ENCODE measurements around the gene SNRNP27.
A peak's percentile ranks its signal among the peaks of the same experiment; 100 is the strongest.

Gene SNRNP27, protein sequence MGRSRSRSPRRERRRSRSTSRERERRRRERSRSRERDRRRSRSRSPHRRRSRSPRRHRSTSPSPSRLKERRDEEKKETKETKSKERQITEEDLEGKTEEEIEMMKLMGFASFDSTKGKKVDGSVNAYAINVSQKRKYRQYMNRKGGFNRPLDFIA
- total RNA-seq: 12.2 to 16.3 (median 16.1) reads per million in 3 donors

DNA sequence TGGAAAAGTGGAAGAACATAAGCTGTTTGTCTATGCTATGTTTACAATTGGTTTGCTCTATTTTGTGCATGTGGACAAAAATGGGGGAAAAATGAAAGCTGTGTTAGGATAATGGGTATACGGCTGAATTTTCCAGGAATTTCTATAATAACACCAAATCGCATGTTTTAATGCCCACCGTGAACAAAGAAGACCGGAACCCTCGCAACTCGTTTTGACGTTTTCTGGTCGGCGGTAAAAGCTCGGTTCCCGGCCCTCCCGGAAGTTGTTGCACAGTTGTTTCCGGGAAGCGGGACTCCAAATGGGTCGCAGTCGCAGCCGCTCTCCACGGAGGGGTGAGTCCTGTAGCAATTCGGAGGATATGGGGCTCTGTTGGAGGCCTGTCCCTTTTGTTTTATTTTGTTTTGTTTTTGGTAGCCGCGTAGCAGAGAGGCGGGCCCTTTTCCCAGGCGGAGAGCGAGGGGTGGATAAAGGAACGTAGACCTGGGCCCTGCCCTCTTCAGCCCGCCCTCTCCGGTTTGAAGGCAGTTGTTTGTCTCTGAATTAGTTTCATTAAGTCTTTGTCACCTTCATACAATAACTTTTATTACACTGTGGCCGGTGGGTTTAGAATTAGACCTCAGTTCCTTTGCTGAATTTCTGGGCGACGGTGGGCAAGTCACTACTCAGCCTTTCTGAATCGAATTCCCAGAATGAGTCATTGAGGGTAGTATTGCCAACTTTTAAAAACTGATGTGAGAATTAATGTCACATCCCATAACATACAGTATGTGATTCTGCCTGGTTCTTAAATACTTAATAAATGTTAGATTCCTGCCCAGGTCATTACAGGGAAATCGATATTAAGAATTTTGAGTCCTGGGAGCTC is at the start of gene SNRNP27:
Gene SNRNP27, plus strand, starts transcription at position 273 of the 868 bp plus-strand sequence. Its CDS starts 29 bp downstream, at position 302.
- peaks cover 10% of the 10 kb centered on the region for H3K4me1 ChIP-seq (ENCODE audit: control insufficient read depth, insufficient read depth, low read length, poor library complexity, severe bottlenecking)
- peaks cover 27% of the 10 kb centered on the region for H3K36me3 ChIP-seq (ENCODE audit: control insufficient read depth, insufficient read depth, low read length)
- DNase-seq: peak; percentile 47 to 66 (median 57)
- no peaks in the 10 kb centered on the region for H3K9me3 ChIP-seq (ENCODE audit: control insufficient read depth, low read length)
- H3K27ac ChIP-seq (ENCODE audit: insufficient read depth, low read length, poor library complexity, severe bottlenecking): peak within 1 kb of the TSS; percentile 73
- H3K27me3 ChIP-seq (replicated peaks; ENCODE audit: control insufficient read depth, insufficient read depth, low read length, poor library complexity, severe bottlenecking): no peaks in the 10 kb centered on the region
- H3K4me3 ChIP-seq (ENCODE audit: insufficient read depth, low read depth, low read length, poor library complexity, severe bottlenecking): peak within 1 kb of the TSS; percentile 97

DNA sequence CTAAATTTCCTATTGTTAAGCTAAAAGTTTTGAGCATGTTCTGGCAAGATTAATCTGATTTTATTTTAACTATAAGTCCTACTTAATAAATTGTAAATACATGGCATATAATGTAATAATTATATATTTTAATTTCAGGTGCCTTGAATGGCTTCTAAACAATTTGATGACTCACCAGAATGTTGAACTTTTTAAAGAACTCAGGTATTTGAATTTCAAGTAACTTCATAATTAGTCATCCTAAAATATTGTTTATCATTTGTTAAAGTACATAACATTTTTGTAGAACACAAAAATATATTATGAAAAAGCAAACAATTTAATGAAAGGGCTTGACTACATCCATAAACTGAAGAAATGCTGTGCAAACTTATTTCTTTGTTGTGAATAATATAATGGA is 49.8 kb upstream of the SNRNP27 start:
- H3K4me1 ChIP-seq (ENCODE audit: control insufficient read depth, insufficient read depth, low read length, poor library complexity, severe bottlenecking): no peaks in the 10 kb centered on the region
- H3K27me3 ChIP-seq (replicated peaks; ENCODE audit: control insufficient read depth, insufficient read depth, low read length, poor library complexity, severe bottlenecking): no peaks in the 10 kb centered on the region
- H3K4me3 ChIP-seq (ENCODE audit: insufficient read depth, low read depth, low read length, poor library complexity, severe bottlenecking): no peak overlapping the region
- DNase-seq: no peak
- no peaks in the 10 kb centered on the region for H3K9me3 ChIP-seq (ENCODE audit: control insufficient read depth, low read length)
- peaks cover 35% of the 10 kb centered on the region for H3K36me3 ChIP-seq (ENCODE audit: control insufficient read depth, insufficient read depth, low read length)
- H3K27ac ChIP-seq (ENCODE audit: insufficient read depth, low read length, poor library complexity, severe bottlenecking): no peak overlapping the region

DNA sequence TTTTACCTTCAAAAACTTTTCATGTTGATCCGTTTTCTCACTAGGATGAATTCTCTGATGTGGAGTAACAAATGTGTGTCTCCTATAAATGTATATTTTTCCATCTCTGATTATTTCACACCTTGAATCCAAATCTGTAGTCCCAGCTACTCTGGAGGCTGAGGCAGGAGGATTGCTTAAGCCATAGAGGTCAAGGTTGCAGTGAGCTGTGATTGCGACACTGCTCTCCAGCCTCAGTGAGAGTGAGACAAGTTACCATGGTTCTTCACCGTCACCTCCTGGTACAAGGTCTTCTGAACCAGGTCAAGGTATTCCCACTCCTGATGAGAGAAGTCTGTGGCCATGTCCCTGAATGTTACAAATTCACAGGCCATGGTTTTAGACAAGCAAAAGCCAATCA is 49.2 kb upstream of the SNRNP27 start:
- H3K4me1 ChIP-seq (ENCODE audit: control insufficient read depth, insufficient read depth, low read length, poor library complexity, severe bottlenecking): no peaks in the 10 kb centered on the region
- no peaks in the 10 kb centered on the region for H3K27me3 ChIP-seq (replicated peaks; ENCODE audit: control insufficient read depth, insufficient read depth, low read length, poor library complexity, severe bottlenecking)
- no peaks in the 10 kb centered on the region for H3K9me3 ChIP-seq (ENCODE audit: control insufficient read depth, low read length)
- no peak for DNase-seq
- H3K4me3 ChIP-seq (ENCODE audit: insufficient read depth, low read depth, low read length, poor library complexity, severe bottlenecking): no peak overlapping the region
- H3K36me3 ChIP-seq (ENCODE audit: control insufficient read depth, insufficient read depth, low read length): peaks cover 34% of the 10 kb centered on the region
- no peak overlapping the region for H3K27ac ChIP-seq (ENCODE audit: insufficient read depth, low read length, poor library complexity, severe bottlenecking)

DNA sequence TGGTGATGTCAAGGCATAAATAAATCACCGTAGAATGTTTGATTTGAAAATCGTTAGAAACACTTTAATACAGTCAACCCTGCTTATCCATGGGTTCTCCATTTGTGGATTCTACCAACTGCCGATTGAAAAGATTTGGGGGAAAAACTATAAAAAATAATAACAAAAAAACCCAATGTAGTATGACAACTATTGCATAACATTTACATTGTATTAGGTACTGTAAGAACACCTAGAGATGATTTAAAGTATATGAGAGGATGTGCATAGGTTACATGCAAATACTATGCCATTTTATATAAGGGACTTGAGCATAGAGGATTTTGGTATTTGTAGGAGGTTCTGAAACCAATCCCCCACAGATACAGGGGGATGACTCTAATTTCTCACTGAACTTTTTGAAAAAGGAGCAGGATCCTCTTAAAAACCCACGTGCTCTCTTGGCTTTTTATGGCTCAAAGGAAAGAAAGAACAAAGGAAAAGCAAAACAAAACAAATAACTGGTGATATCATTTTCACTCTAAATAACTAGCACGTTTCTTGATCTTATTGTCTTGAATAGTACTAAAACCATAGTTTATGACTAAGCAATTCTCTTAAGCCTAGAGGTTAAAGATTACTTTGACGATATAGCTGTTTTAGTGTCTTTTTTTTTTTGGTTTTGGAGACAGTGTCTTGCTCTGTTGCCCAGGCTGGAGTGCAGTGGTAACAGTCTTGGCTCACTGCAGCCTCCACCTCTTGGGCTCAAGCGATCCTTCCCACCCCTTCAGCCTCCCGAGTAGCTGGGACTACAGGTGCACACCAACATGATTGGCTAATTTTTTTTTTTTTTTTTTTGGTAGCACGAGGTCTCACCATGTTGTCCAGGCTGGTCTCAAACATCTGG is 47.3 kb upstream of the SNRNP27 start:
- no peaks in the 10 kb centered on the region for H3K27me3 ChIP-seq (replicated peaks; ENCODE audit: control insufficient read depth, insufficient read depth, low read length, poor library complexity, severe bottlenecking)
- peaks cover 40% of the 10 kb centered on the region for H3K36me3 ChIP-seq (ENCODE audit: control insufficient read depth, insufficient read depth, low read length)
- no peak overlapping the region for H3K27ac ChIP-seq (ENCODE audit: insufficient read depth, low read length, poor library complexity, severe bottlenecking)
- no peaks in the 10 kb centered on the region for H3K4me1 ChIP-seq (ENCODE audit: control insufficient read depth, insufficient read depth, low read length, poor library complexity, severe bottlenecking)
- no peaks in the 10 kb centered on the region for H3K9me3 ChIP-seq (ENCODE audit: control insufficient read depth, low read length)
- H3K4me3 ChIP-seq (ENCODE audit: insufficient read depth, low read depth, low read length, poor library complexity, severe bottlenecking): no peak overlapping the region
- no peak for DNase-seq

DNA sequence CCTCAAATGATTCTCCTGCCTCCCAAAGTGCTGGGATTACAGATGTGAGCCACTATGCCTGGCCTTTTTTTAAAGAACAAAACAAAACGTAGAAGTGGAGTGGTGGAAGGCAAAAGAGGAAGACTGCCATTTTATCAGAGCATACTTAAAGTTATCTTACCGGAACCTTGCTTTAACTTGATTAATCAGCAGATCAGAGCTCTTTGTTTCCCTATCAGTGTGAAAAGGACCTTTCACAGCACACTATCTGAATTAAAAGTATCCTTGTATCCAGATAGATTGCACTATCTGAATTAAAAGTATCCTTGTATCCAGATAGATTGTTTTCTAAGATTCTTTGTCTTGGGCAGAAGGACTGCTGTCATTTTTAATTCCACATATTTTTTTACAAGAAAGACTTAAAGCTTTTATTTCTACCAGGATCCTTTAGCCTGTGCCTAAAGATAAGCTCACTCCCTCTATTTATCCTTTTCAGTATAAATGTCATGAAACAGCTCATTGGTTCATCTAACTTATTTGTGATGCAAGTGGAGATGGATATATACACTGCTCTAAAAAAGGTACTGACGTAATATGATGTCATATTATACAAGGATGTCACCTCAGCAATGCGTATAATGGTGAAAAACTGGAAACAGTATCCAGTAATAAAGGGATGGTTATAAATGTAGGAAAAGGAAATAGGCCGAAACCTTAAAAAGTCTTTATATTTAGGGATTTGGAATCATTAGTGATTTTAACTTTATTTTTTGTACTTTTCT is 46.5 kb upstream of the SNRNP27 start:
- no peak overlapping the region for H3K4me3 ChIP-seq (ENCODE audit: insufficient read depth, low read depth, low read length, poor library complexity, severe bottlenecking)
- no peak overlapping the region for H3K27ac ChIP-seq (ENCODE audit: insufficient read depth, low read length, poor library complexity, severe bottlenecking)
- no peak for DNase-seq
- no peaks in the 10 kb centered on the region for H3K4me1 ChIP-seq (ENCODE audit: control insufficient read depth, insufficient read depth, low read length, poor library complexity, severe bottlenecking)
- H3K36me3 ChIP-seq (ENCODE audit: control insufficient read depth, insufficient read depth, low read length): peaks cover 40% of the 10 kb centered on the region
- no peaks in the 10 kb centered on the region for H3K9me3 ChIP-seq (ENCODE audit: control insufficient read depth, low read length)
- no peaks in the 10 kb centered on the region for H3K27me3 ChIP-seq (replicated peaks; ENCODE audit: control insufficient read depth, insufficient read depth, low read length, poor library complexity, severe bottlenecking)

DNA sequence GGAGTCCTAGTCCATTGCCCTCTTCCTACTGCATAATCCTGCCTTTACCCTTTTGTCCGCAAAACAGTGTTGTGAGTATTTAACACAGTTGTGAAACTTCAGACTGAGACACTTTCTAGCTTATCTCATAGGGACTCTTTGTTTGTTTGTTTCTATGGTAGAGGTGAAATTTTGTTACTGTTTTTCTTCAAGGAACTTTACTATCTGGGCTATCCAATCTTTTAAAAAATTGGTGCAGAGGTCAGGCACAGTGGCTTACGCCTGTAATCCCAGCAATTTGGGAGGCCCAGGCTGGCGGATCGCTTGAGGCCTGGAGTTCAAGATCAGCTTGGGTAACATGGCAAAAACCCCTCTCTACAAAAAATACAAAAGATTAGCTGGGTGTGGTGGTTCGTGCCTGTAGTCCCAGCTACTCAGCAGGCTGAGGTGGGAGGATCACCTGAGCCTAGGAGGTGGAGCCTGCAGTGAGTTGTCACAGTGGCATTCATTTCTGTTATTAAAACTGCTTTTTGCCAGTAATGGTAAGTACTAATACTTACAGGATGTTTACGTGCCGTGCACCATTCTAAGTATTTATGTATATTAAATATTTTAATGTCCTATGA is 45.5 kb upstream of the SNRNP27 start:
- no peak overlapping the region for H3K27ac ChIP-seq (ENCODE audit: insufficient read depth, low read length, poor library complexity, severe bottlenecking)
- no peaks in the 10 kb centered on the region for H3K27me3 ChIP-seq (replicated peaks; ENCODE audit: control insufficient read depth, insufficient read depth, low read length, poor library complexity, severe bottlenecking)
- H3K4me3 ChIP-seq (ENCODE audit: insufficient read depth, low read depth, low read length, poor library complexity, severe bottlenecking): no peak overlapping the region
- no peaks in the 10 kb centered on the region for H3K4me1 ChIP-seq (ENCODE audit: control insufficient read depth, insufficient read depth, low read length, poor library complexity, severe bottlenecking)
- no peaks in the 10 kb centered on the region for H3K9me3 ChIP-seq (ENCODE audit: control insufficient read depth, low read length)
- DNase-seq: no peak
- peaks cover 50% of the 10 kb centered on the region for H3K36me3 ChIP-seq (ENCODE audit: control insufficient read depth, insufficient read depth, low read length)

DNA sequence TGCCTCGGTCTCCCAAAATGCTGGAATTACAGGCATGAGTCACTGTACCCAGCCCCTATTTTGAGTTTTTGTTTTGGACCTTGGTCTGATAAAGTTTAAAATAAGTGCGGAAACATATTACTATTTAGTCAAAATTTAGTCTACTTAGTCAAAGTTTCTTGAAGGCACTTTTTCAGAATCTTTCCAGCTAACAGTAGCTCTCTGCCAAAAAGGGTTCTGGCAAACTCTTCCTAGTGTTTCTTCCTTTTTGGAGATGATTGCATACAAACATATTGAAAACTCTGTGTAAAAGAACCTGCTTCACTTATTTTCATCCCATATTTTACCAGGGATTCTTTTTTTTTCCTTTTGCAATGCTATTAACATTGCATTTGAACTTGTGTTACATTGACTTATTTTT is 35.5 kb upstream of the SNRNP27 start:
- Histone ChIP-seq H3K9me3 (ENCODE audit: control insufficient read depth, low read length) (no peaks in the 10 kb centered on the region), H3K4me1 (ENCODE audit: control insufficient read depth, insufficient read depth, low read length, poor library complexity, severe bottlenecking) (no peaks in the 10 kb centered on the region), H3K27ac (ENCODE audit: insufficient read depth, low read length, poor library complexity, severe bottlenecking) (no peak overlapping the region), H3K4me3 (ENCODE audit: insufficient read depth, low read depth, low read length, poor library complexity, severe bottlenecking) (no peak overlapping the region), H3K27me3 (replicated peaks; ENCODE audit: control insufficient read depth, insufficient read depth, low read length, poor library complexity, severe bottlenecking) (no peaks in the 10 kb centered on the region), H3K36me3 (ENCODE audit: control insufficient read depth, insufficient read depth, low read length) (peaks cover 12% of the 10 kb centered on the region)
- no peak for DNase-seq

DNA sequence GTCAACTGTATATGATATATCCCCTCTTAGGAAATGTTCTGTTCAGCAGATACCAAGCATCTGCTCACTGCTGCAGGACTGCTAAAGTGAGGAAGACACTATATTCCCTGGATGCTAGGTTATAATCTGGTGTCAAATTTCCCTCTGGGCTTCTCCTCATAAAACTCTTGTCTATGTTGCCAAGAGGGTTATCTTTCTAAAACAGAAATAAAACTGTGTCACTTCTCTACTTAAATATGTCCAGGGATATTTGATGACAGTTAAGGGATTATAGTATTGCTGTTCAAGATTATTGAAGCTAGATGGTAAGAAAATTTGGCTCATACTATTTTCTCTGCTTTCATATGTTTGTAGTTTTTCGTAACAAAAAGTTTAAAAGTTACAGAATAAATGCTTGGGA is 30.5 kb upstream of the SNRNP27 start:
- peaks cover 33% of the 10 kb centered on the region for H3K36me3 ChIP-seq (ENCODE audit: control insufficient read depth, insufficient read depth, low read length)
- DNase-seq: no peak

DNA sequence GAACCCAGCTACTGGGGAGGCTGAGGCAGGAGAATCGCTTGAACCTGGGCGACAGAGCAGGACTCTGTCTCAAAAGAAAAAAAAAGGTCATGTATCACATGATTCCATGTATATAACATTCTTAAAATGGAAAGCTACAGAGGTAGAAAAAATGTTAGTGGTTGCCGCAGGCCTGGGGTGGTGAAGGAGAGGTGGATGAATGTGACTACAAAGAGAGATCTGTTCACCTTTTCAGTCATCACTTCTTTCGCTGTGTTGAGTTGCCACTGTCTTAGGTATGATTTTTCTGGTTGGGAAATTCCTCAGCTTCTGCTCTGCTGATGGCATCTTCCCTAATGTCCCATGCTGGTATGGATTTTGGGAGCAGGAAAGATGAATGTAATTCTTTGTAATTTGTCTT is 5.3 kb upstream of the SNRNP27 start:
- no peak overlapping the region for H3K4me3 ChIP-seq (ENCODE audit: insufficient read depth, low read depth, low read length, poor library complexity, severe bottlenecking)
- H3K27me3 ChIP-seq (replicated peaks; ENCODE audit: control insufficient read depth, insufficient read depth, low read length, poor library complexity, severe bottlenecking): no peaks in the 10 kb centered on the region
- H3K36me3 ChIP-seq (ENCODE audit: control insufficient read depth, insufficient read depth, low read length): no peaks in the 10 kb centered on the region
- DNase-seq: no peak
- no peaks in the 10 kb centered on the region for H3K4me1 ChIP-seq (ENCODE audit: control insufficient read depth, insufficient read depth, low read length, poor library complexity, severe bottlenecking)
- H3K27ac ChIP-seq (ENCODE audit: insufficient read depth, low read length, poor library complexity, severe bottlenecking): no peak overlapping the region
- H3K9me3 ChIP-seq (ENCODE audit: control insufficient read depth, low read length): no peaks in the 10 kb centered on the region

More for the DNA sequence above, 30.5 kb upstream of the SNRNP27 start:
- Histone ChIP-seq H3K4me1 (ENCODE audit: control insufficient read depth, insufficient read depth, low read length, poor library complexity, severe bottlenecking) (no peaks in the 10 kb centered on the region), H3K27me3 (replicated peaks; ENCODE audit: control insufficient read depth, insufficient read depth, low read length, poor library complexity, severe bottlenecking) (no peaks in the 10 kb centered on the region), H3K9me3 (ENCODE audit: control insufficient read depth, low read length) (no peaks in the 10 kb centered on the region), H3K27ac (ENCODE audit: insufficient read depth, low read length, poor library complexity, severe bottlenecking) (no peak overlapping the region), H3K4me3 (ENCODE audit: insufficient read depth, low read depth, low read length, poor library complexity, severe bottlenecking) (no peak overlapping the region)

All from effector memory CD4-positive, alpha-beta T cell (primary cell).